ENCODE measurements around the gene ZNF774. TPM values are rescaled to one million over a fixed set of nuclear protein-coding genes. Genes with fewer than 3 reads are reported as not detected.
"Not testable (repeated sequence)": the region's sequence is repeated elsewhere in the genome, so short reads cannot be mapped to it uniquely, and the experiment has no call there.

The ZNF774 gene
- 1.4 TPM for total RNA-seq

DNA sequence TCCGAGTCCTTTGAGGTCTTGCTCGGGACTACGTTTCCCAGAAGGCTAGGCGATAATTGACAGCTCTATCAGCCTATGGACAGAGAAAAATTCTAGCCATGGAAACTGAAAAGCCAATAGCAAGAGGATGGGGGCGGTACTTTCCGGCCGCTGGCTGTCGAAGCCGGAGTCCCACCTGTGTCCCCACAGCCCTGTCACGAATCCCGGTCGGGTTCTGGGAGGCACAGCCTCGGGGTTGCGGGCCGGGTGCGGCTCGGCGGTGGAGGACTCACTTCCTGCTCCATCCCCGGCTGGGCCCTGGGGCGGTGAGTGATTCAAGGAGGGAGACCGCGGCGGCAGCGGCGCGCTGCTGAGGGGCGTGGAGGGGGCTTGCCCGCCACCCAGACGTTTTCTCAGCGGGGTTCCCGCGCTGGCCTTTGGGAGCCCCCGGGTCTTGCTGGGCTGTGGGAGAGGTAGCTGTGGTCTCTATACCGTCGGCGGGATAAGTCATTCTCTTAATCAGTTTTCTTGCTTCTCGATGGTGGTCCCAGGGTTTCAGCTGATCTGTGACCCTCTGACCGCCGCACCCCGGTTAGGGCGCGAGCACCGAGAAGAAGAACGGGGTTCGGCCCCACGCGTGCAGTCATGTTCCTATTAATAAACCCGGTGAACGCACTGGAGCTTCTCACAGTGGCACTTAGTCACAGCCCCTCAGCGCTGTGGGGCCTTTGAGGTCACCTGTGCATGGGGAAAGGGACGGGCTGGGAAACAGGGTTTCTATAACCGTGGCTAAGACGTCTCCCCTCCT lies at the start of gene ZNF774:
ZNF774 (plus strand) TSS at position 178 of the 787 bp plus-strand sequence. CDS start 2,377 bp downstream, outside the sequence.
- DNase-seq (ENCODE audit: low spot score) (peak; percentile 92), ATAC-seq (peak; percentile 99)

DNA sequence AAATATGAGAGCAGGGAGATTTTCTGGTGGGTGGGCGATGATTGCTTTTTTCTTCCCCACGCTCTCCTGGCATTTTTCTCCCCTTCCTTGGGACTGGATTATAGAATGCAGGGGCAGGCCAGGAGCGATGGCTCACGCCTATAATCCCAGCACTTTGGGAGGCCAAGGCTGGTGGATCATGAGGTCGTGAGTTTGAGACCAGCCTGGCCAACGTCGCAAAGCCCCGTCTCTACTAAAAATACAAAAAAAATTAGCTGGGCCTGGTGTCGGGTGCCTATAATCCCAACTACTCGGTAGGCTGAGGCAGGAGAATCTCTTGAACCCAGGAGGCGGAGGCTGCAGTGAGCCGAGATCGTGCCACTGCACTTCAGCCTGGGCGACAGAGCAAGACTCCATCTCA lies 46.7 kb upstream of the ZNF774 start:
- DNase-seq (ENCODE audit: low spot score); ATAC-seq: not testable (repeated sequence)

DNA sequence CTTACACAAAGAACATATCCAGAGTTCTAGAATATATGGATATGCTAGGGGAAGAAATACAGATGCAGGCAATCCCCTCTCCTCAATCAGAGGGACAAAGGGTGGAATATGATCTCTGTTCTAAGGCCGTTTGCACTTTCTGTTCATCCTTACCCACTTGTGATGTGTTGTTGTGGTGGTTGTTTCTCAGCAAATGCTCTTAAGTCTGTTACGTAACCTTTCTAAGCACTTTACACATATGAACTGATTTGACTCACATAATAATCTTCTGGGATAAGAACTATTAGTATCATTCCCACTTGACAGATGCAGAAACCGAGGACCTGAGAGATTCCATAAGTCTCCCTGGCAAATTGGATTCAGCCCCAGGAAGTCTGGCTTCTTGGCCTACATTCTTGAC lies 46.2 kb upstream of the ZNF774 start:
- ATAC-seq (no peak), DNase-seq (ENCODE audit: low spot score) (no peak)

DNA sequence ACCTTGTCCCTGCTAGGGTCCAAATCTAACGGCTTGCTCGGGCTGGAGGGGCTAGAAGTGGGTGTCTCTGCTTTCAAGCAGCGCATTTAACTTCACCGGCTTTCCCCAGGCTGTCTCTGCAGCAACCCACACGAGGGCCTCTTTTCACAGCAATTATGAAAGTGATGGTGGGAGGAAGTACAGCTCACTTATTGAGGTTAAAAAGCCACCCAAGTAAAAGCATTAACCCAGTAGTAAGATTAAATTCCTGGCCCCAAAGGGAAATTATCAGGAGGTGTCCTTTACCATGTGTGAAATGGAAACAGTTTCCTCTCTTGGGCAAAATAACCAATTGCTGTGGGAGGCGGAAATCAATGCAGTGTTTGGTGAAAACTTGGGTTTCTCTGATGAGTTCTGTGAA lies 45.5 kb upstream of the ZNF774 start:
- ATAC-seq: no peak

DNA sequence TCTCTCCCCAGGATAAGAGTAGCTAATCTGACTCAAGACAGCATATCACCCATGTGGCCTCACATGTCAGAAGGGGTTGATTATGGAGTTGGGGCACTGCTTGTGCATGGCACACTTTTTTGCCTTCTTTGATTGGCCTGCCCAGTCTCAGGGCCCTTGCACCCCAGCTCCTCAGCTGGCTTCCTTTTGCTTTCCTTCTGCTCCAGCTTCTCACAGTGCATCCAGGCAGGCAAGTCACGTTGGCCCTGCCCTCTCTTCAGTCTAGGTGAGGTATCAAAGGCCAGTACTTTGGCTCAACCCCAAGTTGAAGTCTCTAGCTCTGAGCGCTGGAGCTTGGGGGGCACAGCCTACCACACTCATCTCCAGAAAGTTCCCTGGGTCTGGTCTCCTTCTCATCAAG lies 44.4 kb upstream of the ZNF774 start:
- no peak for ATAC-seq
- no peak for DNase-seq (ENCODE audit: low spot score)

More for the DNA sequence above, 45.5 kb upstream of the ZNF774 start:
- DNase-seq (ENCODE audit: low spot score): no peak

DNA sequence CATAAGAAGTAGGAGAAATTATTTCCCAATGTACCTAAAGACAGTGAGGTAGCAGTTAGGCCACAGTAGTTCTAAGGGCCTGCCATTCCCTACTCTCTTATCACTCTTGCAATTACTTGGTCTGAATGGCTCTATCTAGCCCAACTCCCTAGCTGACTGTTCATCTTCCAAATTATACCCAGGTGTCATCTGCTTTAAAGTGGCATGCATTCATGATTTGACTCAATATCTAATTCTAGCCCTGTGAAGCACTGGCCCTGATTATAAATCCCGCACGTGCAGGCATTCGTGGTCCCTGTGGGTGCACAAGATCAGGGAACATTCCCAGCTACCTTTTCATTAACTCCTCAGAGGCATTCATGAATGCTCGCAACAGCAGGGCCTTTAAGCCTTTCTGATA lies 43.1 kb upstream of the ZNF774 start:
- ATAC-seq (no peak), DNase-seq (ENCODE audit: low spot score) (no peak)

DNA sequence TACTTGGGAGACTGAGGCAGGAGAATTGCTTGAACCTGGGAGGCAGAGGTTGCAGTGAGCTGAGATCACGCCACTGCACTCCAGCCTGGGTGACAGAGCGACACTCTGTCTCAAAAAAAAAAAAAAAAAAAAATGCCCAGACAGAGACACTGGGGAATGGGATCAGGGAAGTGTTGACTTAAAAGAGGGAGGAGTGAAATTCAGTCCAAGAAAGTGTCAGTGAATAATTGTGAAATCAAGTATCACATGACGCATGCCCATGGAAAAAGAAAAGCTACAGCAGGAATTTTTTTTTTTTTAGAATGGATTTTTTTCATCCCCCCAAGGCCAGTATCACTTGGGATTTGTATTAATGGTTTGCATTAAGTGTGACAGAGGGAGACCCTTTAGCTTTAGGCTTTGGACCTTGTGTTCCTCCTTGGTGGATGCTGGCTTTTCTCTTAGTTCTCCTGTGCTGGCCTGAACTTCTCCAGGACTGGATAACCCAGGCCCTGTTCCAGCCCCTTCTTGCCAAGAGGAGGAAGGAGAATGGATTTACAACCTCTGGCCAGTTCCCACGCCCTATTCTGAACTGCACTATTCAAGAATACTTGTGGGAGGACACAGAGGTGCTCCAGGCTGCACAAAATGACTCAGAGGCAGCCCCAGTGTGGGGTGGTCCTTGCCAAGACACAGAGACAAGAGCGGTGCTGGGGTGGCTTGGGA lies 36.7 kb upstream of the ZNF774 start:
- ATAC-seq (peak; percentile 82), DNase-seq (ENCODE audit: low spot score) (peak; percentile 75)

DNA sequence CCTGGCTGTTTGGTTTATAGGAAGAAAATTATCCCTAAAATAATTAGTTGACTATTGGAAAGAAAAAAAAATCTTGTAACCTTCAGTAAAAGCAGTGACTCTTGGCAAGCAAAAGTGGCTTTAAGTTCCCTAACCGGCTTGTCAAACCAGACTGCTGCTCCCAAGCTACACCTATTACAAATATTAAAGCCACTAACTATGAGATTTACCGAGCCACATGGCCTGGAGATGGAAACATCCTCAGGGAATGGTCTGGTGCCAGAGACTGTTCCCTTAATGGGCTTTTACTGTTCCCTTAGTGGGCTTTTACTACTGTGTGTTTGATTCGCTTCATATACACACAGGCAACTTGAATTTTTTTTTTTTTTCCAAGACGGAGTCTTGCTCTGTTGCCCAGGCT lies 35.9 kb upstream of the ZNF774 start:
- DNase-seq (ENCODE audit: low spot score): no peak
- ATAC-seq: no peak

DNA sequence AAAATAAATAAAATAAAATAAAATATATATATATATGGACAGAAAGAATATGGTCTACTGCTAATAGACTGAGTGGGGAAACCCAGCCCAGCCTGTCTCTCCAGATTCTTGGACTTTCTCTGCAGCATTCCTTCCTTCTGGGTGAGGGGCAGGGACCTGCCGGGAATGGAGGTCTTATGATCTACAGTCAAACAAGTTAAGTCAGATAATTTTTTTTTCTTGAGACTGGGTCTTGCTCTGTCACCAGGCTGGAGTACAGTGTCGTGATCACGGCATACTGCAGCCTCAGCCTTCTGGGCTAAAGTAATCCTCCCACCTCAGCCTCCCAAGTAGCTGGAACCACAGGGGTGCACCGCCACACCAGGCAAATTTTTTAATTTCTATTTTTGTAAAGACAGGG lies 33.5 kb upstream of the ZNF774 start:
- no peak for ATAC-seq

DNA sequence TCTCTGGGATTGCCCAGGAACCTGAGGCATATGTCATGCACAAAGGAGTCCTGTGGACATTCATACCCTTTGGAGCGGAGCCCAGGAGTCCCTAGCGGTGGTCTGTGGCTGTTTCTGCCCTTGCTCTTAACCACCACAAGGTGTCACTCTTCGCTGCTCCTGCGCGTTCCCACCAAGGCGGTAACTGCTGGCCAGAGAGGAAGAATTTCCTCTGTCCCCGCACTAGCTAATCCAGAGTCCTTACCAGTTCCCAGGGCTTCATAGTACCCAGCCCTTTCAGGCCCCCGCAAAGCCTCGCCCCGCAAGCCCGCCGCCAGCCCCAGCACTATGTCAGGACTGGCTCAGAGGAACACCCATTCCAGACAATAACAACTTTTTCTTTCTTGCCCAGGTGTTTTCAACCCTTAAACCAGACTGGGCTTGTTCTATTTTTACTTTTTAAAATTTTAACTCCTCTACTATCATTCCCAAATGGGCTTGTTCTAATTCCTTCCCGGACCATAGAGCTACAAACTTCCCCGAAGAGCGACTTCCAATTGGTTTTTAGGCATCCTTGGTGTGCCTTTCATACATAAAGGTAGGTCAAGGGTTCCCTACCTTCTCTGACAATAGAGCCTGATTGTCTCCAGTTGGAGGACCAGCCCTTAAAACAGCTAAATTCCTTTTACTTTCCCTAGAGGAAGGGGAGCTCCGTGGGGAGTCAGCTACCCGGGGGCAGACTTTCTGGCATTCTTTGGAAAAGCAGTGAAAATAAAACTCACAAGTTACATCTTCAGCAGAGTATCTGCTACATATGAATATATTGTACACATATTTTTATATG lies 31.8 kb upstream of the ZNF774 start:
- ATAC-seq (peak; percentile 95), DNase-seq (ENCODE audit: low spot score) (peak; percentile 79)

More for the DNA sequence above, 33.5 kb upstream of the ZNF774 start:
- DNase-seq (ENCODE audit: low spot score): no peak

DNA sequence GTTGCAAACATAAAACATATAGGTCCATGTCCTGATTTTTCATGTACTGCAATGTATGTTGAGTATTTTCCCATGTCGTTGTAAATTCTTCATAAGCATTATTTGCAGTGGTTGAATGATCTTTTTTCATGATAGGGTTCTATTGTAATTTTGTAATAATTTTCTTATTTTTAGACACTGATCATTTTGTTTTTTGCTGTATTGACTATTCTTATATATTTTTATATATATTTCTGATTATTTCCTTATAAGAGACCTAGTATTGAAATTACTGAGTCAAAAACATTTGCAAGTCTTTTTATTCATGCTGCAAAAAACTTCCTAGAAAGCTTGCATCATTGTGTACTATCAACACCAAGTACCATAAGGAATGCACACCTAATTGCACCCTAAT lies 31.2 kb upstream of the ZNF774 start:
- ATAC-seq (no peak), DNase-seq (ENCODE audit: low spot score) (no peak)

DNA sequence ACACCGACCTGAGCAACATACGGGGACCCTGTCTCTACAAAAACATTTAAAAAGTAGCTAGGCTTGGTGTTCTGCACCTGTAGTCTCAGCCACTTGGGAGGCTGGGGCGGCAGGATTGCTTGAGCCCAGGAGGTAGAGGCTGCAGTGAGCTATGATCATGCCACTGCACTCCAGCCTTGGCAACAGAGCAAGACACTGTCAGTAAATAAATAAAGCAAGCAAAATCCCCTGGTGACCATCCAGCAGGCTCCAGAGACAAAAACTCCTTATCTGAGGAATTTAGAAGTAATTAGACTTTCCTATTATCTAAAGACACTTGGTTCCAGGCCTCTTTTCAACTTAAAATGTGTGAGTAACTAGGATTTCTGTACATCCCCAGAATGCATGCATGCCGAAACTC lies 29.5 kb upstream of the ZNF774 start:
- ATAC-seq (no peak), DNase-seq (ENCODE audit: low spot score) (peak; percentile 41)

DNA sequence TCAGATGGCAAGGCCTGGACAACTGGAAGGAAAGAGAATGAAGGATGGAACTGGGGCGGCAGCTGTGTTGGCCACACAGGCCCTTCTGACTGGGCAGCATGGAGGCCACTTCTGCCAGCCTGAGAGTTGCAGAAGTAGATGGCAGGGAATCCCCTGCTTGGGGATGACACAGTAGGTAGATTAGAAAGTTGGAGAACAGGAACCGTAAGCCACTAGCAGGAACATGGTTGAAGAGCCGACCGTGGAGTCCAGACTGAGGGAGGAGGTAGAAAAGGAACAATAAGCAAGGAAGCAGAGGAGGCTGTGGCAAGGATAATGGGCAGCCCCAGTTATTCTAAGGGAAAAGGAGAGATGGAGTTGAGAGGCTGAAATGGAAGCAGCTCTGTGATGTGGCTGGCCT lies 26.4 kb upstream of the ZNF774 start:
- no peak for DNase-seq (ENCODE audit: low spot score)
- ATAC-seq: no peak

DNA sequence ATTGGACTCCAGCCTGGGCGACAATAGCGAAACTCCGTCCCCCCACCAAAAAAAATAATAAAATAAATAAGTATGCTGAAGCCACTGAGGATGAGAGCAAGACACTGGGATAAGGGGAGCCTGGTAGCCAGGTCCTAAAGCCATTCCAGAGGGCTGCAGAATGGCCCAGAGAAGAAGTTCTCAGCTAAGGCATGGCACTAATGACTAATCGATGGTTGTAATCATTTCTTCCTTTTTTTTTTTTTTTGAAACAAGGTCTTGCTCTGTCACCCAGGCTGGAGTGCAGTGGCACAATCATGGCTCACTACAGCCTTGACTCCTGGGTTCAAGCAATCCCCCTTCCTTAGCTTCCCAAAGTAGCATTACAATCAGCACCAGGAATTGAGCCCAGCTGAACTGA lies 25.6 kb upstream of the ZNF774 start:
- no peak for ATAC-seq

DNA sequence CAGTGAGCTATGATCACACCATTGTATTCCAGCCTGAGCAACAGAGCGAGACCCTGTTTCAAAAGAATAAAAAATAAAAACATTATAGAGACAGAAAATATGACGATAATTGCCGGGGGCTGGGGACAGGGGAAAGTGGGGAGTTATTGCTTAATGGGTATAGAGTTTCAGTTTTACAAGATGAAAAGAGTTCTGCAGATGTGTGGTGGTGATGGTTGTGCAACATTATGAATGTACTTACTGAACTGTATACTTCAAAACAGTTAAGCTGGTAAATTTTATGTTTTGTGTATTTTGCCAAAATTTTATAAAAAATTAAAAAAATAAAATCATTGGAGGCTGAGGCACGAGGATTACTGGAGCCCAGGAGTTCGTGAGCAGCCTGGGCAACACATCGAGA lies 24.8 kb upstream of the ZNF774 start:
- ATAC-seq: no peak
- no peak for DNase-seq (ENCODE audit: low spot score)

More for the DNA sequence above, 25.6 kb upstream of the ZNF774 start:
- no peak for DNase-seq (ENCODE audit: low spot score)

DNA sequence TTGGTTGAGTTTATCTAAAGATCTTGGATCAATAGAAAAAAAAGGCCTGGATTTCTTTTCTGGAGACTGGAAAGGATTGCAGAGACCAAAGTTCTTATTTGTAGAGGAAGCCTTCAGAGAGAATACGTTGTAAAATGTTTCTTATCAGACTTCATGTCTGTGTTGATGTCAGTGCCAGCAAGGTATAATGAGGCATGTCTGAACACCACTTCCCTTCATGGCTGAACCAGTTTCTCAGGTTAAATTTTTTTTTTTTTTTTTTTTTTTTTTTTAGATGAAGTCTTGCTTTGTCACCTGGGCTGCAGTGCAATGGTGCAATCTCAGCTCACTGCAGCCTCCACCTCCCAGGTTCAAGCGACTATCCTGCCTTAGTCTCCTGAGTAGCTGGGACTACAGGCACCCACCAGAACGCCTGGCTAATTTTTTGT lies 17.8 kb upstream of the ZNF774 start:
- ATAC-seq (no peak), DNase-seq (ENCODE audit: low spot score) (no peak)

DNA sequence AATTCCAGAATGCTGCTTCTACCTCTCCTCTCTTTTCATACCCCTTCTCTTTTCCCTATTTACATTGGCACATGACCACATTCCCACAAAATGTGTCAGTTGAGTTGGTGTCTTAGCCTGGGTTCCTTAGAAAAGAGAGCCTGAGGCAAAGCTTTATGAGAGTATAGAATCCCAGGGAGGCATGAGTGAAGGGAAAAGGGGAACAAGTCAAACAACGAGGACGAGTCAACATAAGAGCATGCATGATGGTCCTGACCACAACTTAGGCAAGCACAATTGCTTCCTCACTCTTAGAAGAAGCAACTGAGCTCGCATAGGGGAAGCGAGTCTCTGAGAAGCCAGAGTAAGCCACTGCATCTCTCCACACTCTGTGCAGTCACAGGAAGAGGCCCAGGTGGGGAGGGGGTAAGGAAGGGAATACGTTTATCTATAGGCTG lies 15.4 kb upstream of the ZNF774 start:
- no peak for DNase-seq (ENCODE audit: low spot score)
- peak; percentile 48 for ATAC-seq

DNA sequence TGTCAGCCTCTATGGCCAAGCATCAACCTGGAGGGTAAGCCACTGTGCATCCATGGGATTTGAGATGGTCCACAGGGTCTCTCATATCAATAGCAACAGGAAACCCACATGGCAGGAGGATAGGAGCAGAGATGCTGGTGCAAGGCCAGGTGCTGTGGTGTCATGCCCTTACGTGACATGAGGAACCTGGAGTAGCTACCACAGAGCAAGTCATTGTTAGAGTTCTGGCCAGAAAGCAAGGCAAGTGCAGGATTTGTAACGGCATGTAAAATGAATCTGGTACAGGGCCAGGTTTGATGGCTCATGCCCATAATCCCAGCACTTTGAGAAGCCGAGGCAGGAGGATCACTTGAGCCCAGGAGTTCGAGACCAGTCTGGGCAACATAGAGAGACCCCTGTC lies 14.8 kb upstream of the ZNF774 start:
- DNase-seq (ENCODE audit: low spot score) (no peak), ATAC-seq (no peak)

DNA sequence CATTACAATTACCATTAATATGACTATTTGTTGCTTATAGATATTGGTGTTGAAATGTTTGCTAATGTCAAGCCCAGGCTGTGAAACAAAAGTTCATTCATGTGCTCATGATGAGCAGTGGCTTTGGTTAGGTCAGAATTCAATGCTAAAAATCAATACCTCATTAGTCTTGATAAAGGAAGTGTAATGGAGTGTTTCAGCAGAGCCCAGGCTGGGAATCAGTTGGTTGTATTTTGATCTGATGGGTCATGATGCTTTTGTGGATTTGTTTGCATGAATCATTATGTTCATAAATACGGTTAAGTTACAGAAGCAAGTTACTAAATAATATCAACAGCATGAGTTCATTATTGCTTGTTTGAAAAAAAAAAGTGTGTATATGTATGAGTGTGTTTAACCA lies 13.6 kb upstream of the ZNF774 start:
- no peak for DNase-seq (ENCODE audit: low spot score)
- ATAC-seq: no peak

DNA sequence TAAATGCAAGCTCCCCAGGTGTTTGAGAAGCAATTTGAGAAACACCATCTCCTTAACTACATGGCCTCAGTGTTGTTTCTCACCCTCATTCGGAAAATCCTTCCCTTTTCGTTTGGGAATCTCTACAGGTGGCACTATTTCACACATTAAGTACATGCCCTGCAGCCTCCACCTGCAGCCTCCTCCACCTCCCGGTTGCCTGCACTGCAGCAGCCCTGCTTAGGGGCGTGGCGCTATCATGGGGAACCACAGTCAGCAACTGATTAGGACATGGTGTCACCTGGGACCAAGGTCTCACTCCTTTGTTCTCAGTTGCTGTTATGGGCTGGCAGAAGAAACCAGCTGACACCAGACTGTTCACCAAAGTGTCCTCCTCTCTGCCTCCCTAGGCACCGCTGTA lies 11.7 kb upstream of the ZNF774 start:
- DNase-seq (ENCODE audit: low spot score) (no peak), ATAC-seq (no peak)

DNA sequence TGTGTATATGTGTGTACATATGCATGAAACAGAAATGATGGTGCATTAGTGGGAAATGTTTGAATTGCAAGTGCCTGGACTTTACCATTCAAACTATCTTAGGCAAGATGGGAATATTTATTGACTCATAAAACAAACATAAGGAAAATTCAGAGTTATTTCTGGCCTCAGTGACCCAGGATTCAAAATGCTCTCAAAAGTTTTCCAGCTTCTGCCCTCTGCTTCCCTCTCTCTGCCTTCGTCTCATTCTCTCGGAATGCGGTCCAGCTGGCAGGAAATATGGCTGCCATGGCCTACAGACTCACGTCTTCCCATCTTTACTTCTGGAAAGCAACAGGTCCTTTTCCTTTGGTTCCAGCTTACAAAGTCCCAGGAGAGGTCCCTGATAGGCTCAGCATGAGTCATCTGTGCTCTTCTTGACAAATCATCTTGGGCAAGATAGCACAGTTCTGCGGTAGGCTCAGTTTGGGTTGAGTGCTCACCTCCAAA lies 8.7 kb upstream of the ZNF774 start:
- DNase-seq (ENCODE audit: low spot score) (no peak), ATAC-seq (no peak)
